Measurements from ENCODE around the gene PAWR.

DNA sequence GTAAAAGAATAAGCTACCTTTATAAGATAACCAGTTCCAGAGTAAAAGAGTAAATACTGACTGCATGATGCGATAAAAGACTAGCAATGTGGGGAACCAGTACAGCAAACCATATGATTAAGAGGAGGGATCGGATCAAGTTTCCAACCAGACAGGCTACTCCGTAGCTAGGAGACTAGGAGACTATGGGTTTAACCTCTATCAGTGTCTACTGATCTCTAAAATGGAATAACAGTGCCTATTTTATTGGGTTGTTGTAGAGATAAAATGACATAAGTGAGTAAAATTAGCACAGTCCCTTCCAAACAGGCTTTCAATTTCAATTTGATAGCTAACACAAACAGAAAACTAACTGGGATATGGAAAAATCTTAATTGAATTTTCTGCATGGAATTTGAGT is 76.0 kb downstream of the PAWR start:
- TF ChIP-seq, protein P1, sequence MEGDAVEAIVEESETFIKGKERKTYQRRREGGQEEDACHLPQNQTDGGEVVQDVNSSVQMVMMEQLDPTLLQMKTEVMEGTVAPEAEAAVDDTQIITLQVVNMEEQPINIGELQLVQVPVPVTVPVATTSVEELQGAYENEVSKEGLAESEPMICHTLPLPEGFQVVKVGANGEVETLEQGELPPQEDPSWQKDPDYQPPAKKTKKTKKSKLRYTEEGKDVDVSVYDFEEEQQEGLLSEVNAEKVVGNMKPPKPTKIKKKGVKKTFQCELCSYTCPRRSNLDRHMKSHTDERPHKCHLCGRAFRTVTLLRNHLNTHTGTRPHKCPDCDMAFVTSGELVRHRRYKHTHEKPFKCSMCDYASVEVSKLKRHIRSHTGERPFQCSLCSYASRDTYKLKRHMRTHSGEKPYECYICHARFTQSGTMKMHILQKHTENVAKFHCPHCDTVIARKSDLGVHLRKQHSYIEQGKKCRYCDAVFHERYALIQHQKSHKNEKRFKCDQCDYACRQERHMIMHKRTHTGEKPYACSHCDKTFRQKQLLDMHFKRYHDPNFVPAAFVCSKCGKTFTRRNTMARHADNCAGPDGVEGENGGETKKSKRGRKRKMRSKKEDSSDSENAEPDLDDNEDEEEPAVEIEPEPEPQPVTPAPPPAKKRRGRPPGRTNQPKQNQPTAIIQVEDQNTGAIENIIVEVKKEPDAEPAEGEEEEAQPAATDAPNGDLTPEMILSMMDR (IDR thresholded peaks at IDR 0.05) = no peak
- TF ChIP-seq POLR2A (IDR thresholded peaks at IDR 0.05) = no peak
